Upper lobe of left lung (tissue), 6 donors: ENCODE measurements around the gene NOX4. TPM values are rescaled to one million over a fixed set of nuclear protein-coding genes. Genes with fewer than 3 reads are reported as not detected.
"Not testable (repeated sequence)": the region's sequence is repeated elsewhere in the genome, so short reads cannot be mapped to it uniquely, and the experiment has no call there.

Experiments used
- ATAC-seq, 2 donors: fragments of 200-7000 bp; cut with Tn5 transposase; one replicate each; pipeline ENCODE4 v1.9.1; 2022; ENCODE audit warnings: mild to moderate bottlenecking in 2 of 2, moderate library complexity in 2 of 2; ENCODE audit not compliant: low FRiP score in 2 of 2
- DNase-seq, 2 donors: peaks; one replicate each; pipeline ENCODE4 v3.0.0-alpha.2; 2019 to 2020
- H3K27ac ChIP-seq, 4 donors: fragments of 200-600 bp; sonication (generic); one replicate each; pipeline ENCODE4 v1.5.1; 2016 to 2019
- H3K27me3 ChIP-seq, 4 donors: fragments of 200-600 bp; sonication (generic); one replicate each; pipeline ENCODE4 v1.5.1; 2017 to 2019
- H3K36me3 ChIP-seq, 4 donors: fragments of 200-600 bp; sonication (generic); one replicate each; pipeline ENCODE4 v1.5.1; 2016 to 2019
- H3K4me1 ChIP-seq, 4 donors: fragments of 200-600 bp; sonication (generic); one replicate each; pipeline ENCODE4 v1.5.1; 2018 to 2019
- H3K4me3 ChIP-seq, 4 donors: fragments of 200-600 bp; sonication (generic); one replicate each; pipeline ENCODE4 v1.5.1; 2017 to 2019; ENCODE audit warnings: mild to moderate bottlenecking in 2 of 4, moderate library complexity in 1 of 4
- H3K9me3 ChIP-seq, 4 donors: fragments of 200-600 bp; sonication (generic); one replicate each; pipeline ENCODE4 v1.5.1; 2018 to 2019
- CTCF ChIP-seq, 6 experiments: fragments of 450-650 bp in 4 of 6; fragments of 200-600 bp in 2 of 6; sonication (generic) in 2 of 6; IDR thresholded peaks; one replicate each; pipeline ENCODE4 v1.5.1; 2016 to 2019; ENCODE audit warnings: antibody characterized with exemption in 6 of 6
- EP300 ChIP-seq, 4 donors: sonication (generic); formaldehyde crosslinking; IDR thresholded peaks; one replicate each; pipeline ENCODE4 v1.5.1; 2017; ENCODE audit warnings: antibody characterized with exemption in 4 of 4, control low read depth in 2 of 4
- POLR2A ChIP-seq, 4 donors: fragments of 450-650 bp; IDR thresholded peaks; one replicate each; pipeline ENCODE4 v1.5.1; 2016 to 2017; ENCODE audit warnings: antibody characterized with exemption in 4 of 4, mild to moderate bottlenecking in 2 of 4
- POLR2AphosphoS5 ChIP-seq, 2 donors: sonication (generic); formaldehyde crosslinking; IDR thresholded peaks; one replicate each; pipeline ENCODE4 v1.5.1; 2017; ENCODE audit warnings: antibody characterized with exemption in 2 of 2
- whole genome bisulfite sequencing, 2 donors: methylation state at CpG; one replicate each; pipeline ENCODE4 v1.1.5; 2017 to 2018; 5-methylcytosine and 5-hydroxymethylcytosine counted together
- total RNA-seq, 6 donors: library from RNA; depleted of rRNA in 4 of 6; stranded (reverse); fragments of >200 nt in 4 of 6; gene quantifications; one replicate each; pipeline versions ENCODE4 v1.1.0 to v1.2.1, GENCODE V29; 2016 to 2021
- donor health status: DM: no; HTN: no; CAD: no; lungs with moderate emphysema.
- donor health status: DM: no; HTN: yes; CAD: no; lungs with severe emphysema.

Gene NOX4
- total RNA-seq, 6 donors from 2014 or later, result 2.0 to 6.4 (median 3.7) TPM

- H3K4me1 ChIP-seq, result no peaks in the 10 kb centered on the region
- ATAC-seq (no peak), DNase-seq (no peak)
- H3K4me3 ChIP-seq, result no peak overlapping the region
- WGBS, 2 donors, result 61 to 62% methylated on average over 1 of the region's 1 CpG
- no peak overlapping the region for H3K27ac ChIP-seq
- TF ChIP-seq POLR2A (IDR thresholded peaks at IDR 0.05) (no peak), EP300 (IDR thresholded peaks at IDR 0.05) (no peak), CTCF (IDR thresholded peaks at IDR 0.05) (no peak), POLR2AphosphoS5 (IDR thresholded peaks at IDR 0.05) (no peak)
- H3K9me3 ChIP-seq, result no peaks in the 10 kb centered on the region
- no peaks in the 10 kb centered on the region for H3K36me3 ChIP-seq
- no peaks in the 10 kb centered on the region for H3K27me3 ChIP-seq
These were observed 49.6 kb downstream of the NOX4 start for GRCh38 chr11:89441606-89442005.

DNA sequence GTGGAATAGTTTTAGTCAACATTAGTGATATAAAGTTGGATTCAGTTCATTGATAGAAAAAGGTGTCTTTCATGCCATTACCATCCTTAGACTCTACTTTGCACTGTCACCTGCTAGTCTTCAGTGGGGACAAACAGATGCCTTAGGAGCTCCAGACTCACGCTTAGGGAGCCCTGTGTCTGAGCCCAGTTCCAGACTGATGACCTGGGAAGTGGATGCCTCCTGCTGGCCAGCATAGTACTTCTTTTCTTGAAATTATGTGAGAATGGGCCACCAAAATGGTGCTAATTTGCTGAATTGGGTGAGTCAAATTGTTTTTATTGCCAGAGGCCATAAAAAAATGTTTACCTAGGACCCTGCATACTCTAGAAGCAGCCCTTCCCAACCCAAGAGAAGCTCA lies 53.9 kb downstream of the NOX4 start:
- 100% methylated on average over 1 of the region's 1 CpG; no CpG with 5 or more reads in 1 of the 2 donors for WGBS, 2 donors
- H3K4me1 ChIP-seq, result no peaks in the 10 kb centered on the region
- no peak overlapping the region for H3K27ac ChIP-seq

DNA sequence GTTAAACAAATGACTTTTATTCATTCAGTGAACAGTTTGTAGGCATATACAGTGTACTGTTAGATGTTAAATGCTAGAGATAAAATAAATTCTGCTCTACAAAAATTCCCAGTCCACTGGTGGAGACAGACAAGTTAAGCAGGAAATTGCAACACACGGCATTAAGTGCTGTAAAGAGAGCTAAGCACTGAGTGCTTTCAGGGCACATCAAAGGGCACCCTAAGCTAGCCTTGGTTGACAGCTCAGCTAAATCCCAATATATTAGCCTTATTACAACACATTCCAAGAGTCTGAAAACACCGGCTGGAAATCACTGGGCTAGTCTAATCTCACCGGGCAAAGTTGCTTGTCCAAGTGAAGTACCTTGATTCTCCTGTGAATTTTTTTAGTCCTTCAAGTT lies 55.1 kb downstream of the NOX4 start:
- Histone ChIP-seq H3K4me1 (no peaks in the 10 kb centered on the region), H3K27me3 (no peaks in the 10 kb centered on the region), H3K27ac (no peak overlapping the region), H3K36me3 (no peaks in the 10 kb centered on the region), H3K4me3 (no peak overlapping the region), H3K9me3 (no peaks in the 10 kb centered on the region)
- ATAC-seq (peak; percentile 62 to 67), DNase-seq (peak in 1 of 2 donors; percentile 60)
- WGBS, 2 donors, result 18 to 23% methylated on average over 3 of the region's 3 CpGs
- no peak for TF ChIP-seq POLR2A (IDR thresholded peaks at IDR 0.05)

More for the DNA sequence above, 53.9 kb downstream of the NOX4 start:
- no peak for TF ChIP-seq POLR2AphosphoS5 (IDR thresholded peaks at IDR 0.05)
- no peak for TF ChIP-seq EP300 (IDR thresholded peaks at IDR 0.05)
- no peak for TF ChIP-seq CTCF (IDR thresholded peaks at IDR 0.05)
- no peak for TF ChIP-seq POLR2A (IDR thresholded peaks at IDR 0.05)
- DNase-seq (no peak), ATAC-seq (no peak)
- Histone ChIP-seq H3K36me3 (no peaks in the 10 kb centered on the region), H3K9me3 (no peaks in the 10 kb centered on the region), H3K4me3 (no peak overlapping the region), H3K27me3 (no peaks in the 10 kb centered on the region)

GRCh38 chr11:89433278-89433677 lies 57.9 kb downstream of the NOX4 start:
- Histone ChIP-seq H3K4me3 (no peak overlapping the region), H3K9me3 (no peaks in the 10 kb centered on the region), H3K36me3 (no peaks in the 10 kb centered on the region), H3K4me1 (no peaks in the 10 kb centered on the region), H3K27ac (no peak overlapping the region), H3K27me3 (no peaks in the 10 kb centered on the region)
- WGBS, 2 donors, result 79 to 83% methylated on average over 1 of the region's 1 CpG
- ATAC-seq, result no peak
- TF ChIP-seq POLR2AphosphoS5 (IDR thresholded peaks at IDR 0.05), result no peak
- no peak for TF ChIP-seq POLR2A (IDR thresholded peaks at IDR 0.05)
- no peak for TF ChIP-seq EP300 (IDR thresholded peaks at IDR 0.05)
- no peak for TF ChIP-seq CTCF (IDR thresholded peaks at IDR 0.05)
- no peak for DNase-seq

DNA sequence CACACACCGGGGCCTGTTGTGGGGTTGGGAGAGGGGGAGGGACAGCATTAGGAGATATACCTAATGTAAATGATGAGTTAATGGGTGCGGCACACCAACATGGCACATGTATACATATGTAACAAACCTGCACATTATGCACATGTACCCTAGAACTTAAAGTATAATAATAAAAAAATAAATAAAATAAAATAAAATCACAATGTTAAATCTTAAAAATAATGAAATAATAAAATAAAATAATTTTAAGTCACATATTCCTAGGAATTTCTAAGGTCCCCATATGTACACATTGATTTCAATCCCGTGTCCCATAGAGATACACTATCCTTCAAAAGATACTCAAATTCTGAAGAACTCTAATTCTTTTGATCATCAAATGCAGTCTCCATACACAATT lies 59.0 kb downstream of the NOX4 start:
- WGBS, 2 donors, result 85 to 88% methylated on average over 3 of the region's 3 CpGs
- H3K27me3 ChIP-seq, H3K9me3 ChIP-seq, H3K36me3 ChIP-seq, H3K4me1 ChIP-seq, ATAC-seq, DNase-seq, H3K4me3 ChIP-seq, H3K27ac ChIP-seq: not testable (repeated sequence)

DNA sequence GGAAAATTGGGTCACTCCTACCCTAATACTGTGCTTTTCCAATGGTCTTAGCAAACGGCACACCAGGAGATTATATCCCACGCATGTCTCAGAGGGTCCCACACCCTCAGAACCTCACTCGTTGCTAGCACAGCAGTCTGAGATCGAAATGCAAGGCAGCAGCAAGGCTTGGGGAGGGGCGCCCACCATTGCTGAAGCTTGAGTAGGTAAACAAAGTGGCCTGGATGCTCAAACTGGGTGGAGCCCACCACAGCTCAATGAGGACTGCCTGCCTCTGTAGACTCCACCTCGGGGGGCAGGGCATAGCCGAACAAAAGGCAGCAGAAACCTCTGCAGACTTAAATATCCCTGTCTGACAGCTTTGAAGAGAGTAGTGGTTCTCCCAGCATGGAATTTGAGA lies 64.7 kb downstream of the NOX4 start:
- H3K36me3 ChIP-seq, DNase-seq, H3K27ac ChIP-seq, ATAC-seq, H3K27me3 ChIP-seq, H3K9me3 ChIP-seq, H3K4me3 ChIP-seq, H3K4me1 ChIP-seq: not testable (repeated sequence)
- 90 to 100% methylated on average over 2 to 7 of the region's 7 CpGs for WGBS, 2 donors
